Osteoblast (primary cell): ENCODE measurements around the gene RANBP3. TPM values are rescaled to one million over a fixed set of nuclear protein-coding genes. Genes with fewer than 3 reads are reported as not detected.
A peak's percentile ranks its signal among the peaks of the same experiment; 100 is the strongest.
"Not testable (repeated sequence)": the region's sequence is repeated elsewhere in the genome, so short reads cannot be mapped to it uniquely, and the experiment has no call there.

Experiments used
- DNase-seq: peaks from one replicate; pipeline ENCODE4 v3.0.0; 2011; ENCODE audit warnings: low spot score, mixed read lengths; ENCODE audit not compliant: insufficient read length; ENCODE audit errors: missing footprints
- H2AFZ ChIP-seq: 2 replicates; pipeline ENCODE4 v1.6.0; 2011; ENCODE audit warnings: mild to moderate bottlenecking, low read length
- H3K27ac ChIP-seq: 2 replicates; pipeline ENCODE4 v1.5.1; 2011; ENCODE audit warnings: mild to moderate bottlenecking, low read depth, low read length, moderate library complexity
- H3K27me3 ChIP-seq: 2 replicates; pipeline ENCODE4 v1.6.0; 2012; ENCODE audit warnings: mild to moderate bottlenecking, control low read depth, inconsistent platforms, low read length, moderate library complexity; ENCODE audit not compliant: insufficient read depth
- H3K36me3 ChIP-seq: 2 replicates; pipeline ENCODE4 v1.5.1; 2011; ENCODE audit warnings: mild to moderate bottlenecking, low read length, control low read depth, moderate library complexity; ENCODE audit not compliant: insufficient read depth
- H3K4me1 ChIP-seq: 2 replicates; pipeline ENCODE4 v1.5.1; 2011; ENCODE audit warnings: mild to moderate bottlenecking, low read length, control low read depth, moderate library complexity; ENCODE audit not compliant: insufficient read depth
- H3K4me2 ChIP-seq: 2 replicates; pipeline ENCODE4 v1.6.0; 2011; ENCODE audit warnings: mild to moderate bottlenecking, low read length; ENCODE audit not compliant: insufficient read depth
- H3K4me3 ChIP-seq: fragments of 200-600 bp; sonication (generic); 3 replicates; pipeline ENCODE4 v1.5.1; 2012; ENCODE audit warnings: mild to moderate bottlenecking, low read length, inconsistent platforms; ENCODE audit not compliant: insufficient read depth
- H3K79me2 ChIP-seq: 2 replicates; pipeline ENCODE4 v1.6.0; 2012; ENCODE audit warnings: mild to moderate bottlenecking, low read length, control low read depth, inconsistent platforms; ENCODE audit not compliant: insufficient read depth
- H3K9me3 ChIP-seq: 2 replicates; pipeline ENCODE4 v1.5.1; 2011; ENCODE audit warnings: low read depth, low read length, control low read depth
- H4K20me1 ChIP-seq: 2 replicates; pipeline ENCODE4 v1.6.0; 2012; ENCODE audit warnings: mild to moderate bottlenecking, low read length, control low read depth; ENCODE audit not compliant: insufficient read depth
- total RNA-seq: library from RNA; depleted of rRNA; stranded (reverse); fragments of >200 nt; gene quantifications from 2 replicates; pipeline ENCODE4 v1.2.3, GENCODE V29; 2012
- TF ChIP-seq, protein P1 (sequence below): IDR thresholded peaks from 2 replicates; pipeline ENCODE4 v1.5.1; 2011; ENCODE audit warnings: mild to moderate bottlenecking, low read depth, low read length, moderate library complexity; ENCODE audit errors: extremely low read depth

Gene RANBP3
- total RNA-seq, 1 donor: 40.5 TPM

DNA sequence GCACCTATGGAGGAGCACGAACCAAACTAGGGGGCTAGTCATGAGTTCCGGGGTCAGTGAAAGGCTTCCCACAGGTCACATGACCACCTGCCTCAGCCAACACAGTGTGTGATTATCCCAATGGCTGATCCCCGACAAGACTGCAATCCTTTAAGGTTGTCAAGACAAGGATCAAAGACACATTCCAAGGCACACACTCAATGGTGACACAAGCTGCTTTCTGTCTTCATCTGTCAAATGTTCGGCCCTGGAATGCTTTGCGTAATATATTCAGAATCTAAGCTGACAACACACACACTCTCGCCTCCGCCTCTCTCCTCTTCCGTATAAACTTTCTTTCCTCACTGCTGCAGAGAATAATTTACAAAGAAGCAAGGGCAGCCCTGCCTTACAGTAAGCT, 11.7 kb downstream of the RANBP3 start:
- no peak overlapping the region for H2AFZ ChIP-seq
- no peaks in the 10 kb centered on the region for H3K27me3 ChIP-seq
- no peak for DNase-seq
- TF ChIP-seq, protein P1, sequence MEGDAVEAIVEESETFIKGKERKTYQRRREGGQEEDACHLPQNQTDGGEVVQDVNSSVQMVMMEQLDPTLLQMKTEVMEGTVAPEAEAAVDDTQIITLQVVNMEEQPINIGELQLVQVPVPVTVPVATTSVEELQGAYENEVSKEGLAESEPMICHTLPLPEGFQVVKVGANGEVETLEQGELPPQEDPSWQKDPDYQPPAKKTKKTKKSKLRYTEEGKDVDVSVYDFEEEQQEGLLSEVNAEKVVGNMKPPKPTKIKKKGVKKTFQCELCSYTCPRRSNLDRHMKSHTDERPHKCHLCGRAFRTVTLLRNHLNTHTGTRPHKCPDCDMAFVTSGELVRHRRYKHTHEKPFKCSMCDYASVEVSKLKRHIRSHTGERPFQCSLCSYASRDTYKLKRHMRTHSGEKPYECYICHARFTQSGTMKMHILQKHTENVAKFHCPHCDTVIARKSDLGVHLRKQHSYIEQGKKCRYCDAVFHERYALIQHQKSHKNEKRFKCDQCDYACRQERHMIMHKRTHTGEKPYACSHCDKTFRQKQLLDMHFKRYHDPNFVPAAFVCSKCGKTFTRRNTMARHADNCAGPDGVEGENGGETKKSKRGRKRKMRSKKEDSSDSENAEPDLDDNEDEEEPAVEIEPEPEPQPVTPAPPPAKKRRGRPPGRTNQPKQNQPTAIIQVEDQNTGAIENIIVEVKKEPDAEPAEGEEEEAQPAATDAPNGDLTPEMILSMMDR: no peak
- peaks cover 9% of the 10 kb centered on the region for H3K36me3 ChIP-seq
- H3K27ac ChIP-seq: no peak overlapping the region
- H3K4me3 ChIP-seq: no peak overlapping the region
- no peak overlapping the region for H3K4me2 ChIP-seq
- H4K20me1 ChIP-seq: peaks cover 89% of the 10 kb centered on the region
- H3K9me3 ChIP-seq: no peaks in the 10 kb centered on the region
- H3K4me1 ChIP-seq: peaks cover 19% of the 10 kb centered on the region
- H3K79me2 ChIP-seq: peaks cover 100% of the 10 kb centered on the region

DNA sequence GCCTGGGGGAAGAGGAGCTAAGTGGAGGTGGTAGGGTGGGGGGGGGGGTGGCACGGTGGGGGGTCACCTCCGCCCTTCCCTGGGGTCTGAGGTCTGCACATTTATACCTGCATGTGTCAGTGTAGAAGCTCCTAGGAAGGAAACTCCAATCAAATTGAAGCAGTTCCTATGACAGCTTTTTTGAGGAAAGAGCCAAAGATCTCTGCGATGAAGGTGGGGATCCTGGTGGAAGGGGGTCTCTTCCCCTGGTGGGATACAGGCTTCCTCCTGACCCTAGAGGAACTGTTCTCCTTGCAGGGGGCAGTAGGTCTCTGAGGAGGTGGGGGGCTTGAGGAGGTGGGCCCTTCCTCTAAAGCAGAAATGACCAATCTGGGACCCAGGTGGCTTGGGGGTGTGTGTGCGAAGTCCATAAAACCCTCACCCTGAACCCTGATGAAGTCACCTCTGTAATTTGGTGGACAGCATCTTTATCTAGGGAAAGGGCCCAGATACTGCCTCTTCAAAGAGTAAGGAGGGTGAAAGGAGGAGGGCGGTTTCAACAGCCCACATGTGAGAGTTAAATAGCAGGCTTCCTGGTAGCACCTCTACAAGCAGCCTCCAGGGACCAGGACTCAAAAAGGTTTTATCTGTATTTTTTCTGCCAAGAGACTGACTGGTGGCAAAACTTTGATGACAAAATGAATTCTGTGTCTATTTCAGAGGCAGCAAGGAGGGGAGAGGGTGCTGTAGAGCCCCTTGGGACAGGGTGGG, 12.9 kb downstream of the RANBP3 start:
- peak; percentile 61 for DNase-seq
- Histone ChIP-seq H3K36me3 (peaks cover 9% of the 10 kb centered on the region), H3K79me2 (peaks cover 100% of the 10 kb centered on the region), H3K27ac (no peak overlapping the region), H3K4me1 (peaks cover 19% of the 10 kb centered on the region), H4K20me1 (peaks cover 90% of the 10 kb centered on the region), H3K27me3 (no peaks in the 10 kb centered on the region), H2AFZ (no peak overlapping the region), H3K4me3 (no peak overlapping the region), H3K9me3 (no peaks in the 10 kb centered on the region), H3K4me2 (no peak overlapping the region)
- TF ChIP-seq, protein P1: no peak

DNA sequence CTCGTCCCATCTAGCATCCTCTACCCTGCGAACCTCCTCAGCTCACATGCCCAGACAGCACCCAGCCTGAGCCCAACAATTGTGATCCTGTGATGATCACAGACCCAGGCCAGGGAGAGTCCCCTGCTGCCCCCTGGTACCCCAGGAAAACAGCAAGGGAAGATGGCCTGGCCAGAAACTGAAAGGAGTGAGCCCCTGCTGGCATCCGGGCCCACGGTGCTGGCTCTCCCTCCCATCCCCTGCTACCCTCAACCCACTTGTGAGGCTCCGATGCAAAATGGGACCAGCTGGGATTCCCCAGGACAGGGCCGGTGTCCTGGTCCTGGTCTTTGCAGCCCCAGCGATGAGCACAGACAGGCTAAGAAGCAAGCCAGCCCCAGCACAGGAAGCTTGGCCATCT, 14.1 kb downstream of the RANBP3 start:
- DNase-seq: peak; percentile 39
- Histone ChIP-seq H4K20me1 (peaks cover 90% of the 10 kb centered on the region), H3K27me3 (no peaks in the 10 kb centered on the region), H3K36me3 (peaks cover 9% of the 10 kb centered on the region), H3K9me3 (no peaks in the 10 kb centered on the region), H3K79me2 (peaks cover 100% of the 10 kb centered on the region), H3K4me2 (no peak overlapping the region), H3K4me3 (no peak overlapping the region), H3K4me1 (peaks cover 19% of the 10 kb centered on the region), H2AFZ (no peak overlapping the region), H3K27ac (no peak overlapping the region)
- TF ChIP-seq, protein P1: no peak

DNA sequence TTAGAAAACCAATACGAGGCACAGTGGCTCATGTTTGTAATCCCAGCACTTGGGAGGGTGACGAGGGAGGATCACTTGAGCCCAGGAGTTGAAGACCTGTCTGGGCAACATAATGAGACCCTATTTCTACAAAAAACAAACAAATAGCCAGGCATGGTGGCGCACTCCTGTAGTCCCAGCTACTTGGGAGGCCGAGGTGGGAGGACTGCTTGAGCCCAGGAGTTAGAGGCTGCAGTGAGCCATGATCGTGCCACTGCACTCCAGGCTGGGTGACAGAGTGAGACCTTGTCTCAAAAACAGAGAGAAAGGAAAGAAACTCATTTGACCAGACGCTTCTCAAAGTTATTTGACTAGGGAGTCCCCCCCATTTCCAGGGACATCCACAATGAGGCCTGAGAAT, 14.7 kb downstream of the RANBP3 start:
- DNase-seq, H3K27ac ChIP-seq: not testable (repeated sequence)

More for the DNA sequence above, 14.7 kb downstream of the RANBP3 start:
- H3K4me1 ChIP-seq: peaks cover 16% of the 10 kb centered on the region
- peaks cover 90% of the 10 kb centered on the region for H4K20me1 ChIP-seq
- H3K4me3 ChIP-seq, H3K27me3 ChIP-seq, H3K9me3 ChIP-seq, H3K4me2 ChIP-seq, H2AFZ ChIP-seq: not testable (repeated sequence)
- H3K79me2 ChIP-seq: peaks cover 100% of the 10 kb centered on the region
- peaks cover 10% of the 10 kb centered on the region for H3K36me3 ChIP-seq
